ENCODE results near the gene HMCN2.

Gene HMCN2

DNA sequence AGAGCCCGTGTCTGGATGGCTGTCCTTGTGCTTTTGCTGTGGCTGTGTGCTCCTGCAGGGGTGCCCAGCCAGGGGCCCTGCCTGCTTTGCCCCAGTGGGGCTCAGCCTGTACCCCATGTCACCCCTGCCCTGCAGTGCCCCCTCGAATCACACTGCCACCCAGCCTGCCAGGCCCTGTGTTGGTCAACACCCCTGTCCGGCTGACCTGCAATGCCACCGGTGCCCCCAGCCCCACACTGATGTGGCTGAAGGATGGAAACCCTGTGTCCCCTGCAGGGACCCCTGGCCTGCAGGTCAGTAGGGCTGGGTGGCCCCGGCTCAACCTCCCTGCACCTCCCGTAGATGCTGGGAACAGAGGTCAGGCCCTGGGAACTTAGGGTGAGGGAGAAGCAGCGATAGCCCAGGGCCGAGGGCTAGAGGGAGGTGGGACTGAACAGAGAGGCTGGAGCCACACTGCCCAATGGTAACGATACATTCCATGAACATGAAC lies 96.4 kb downstream of the HMCN2 start:
- H3K4me3 ChIP-seq (ENCODE audit: control insufficient read depth, low read depth, low read length), result no peak overlapping the region
- TF ChIP-seq, protein P1, sequence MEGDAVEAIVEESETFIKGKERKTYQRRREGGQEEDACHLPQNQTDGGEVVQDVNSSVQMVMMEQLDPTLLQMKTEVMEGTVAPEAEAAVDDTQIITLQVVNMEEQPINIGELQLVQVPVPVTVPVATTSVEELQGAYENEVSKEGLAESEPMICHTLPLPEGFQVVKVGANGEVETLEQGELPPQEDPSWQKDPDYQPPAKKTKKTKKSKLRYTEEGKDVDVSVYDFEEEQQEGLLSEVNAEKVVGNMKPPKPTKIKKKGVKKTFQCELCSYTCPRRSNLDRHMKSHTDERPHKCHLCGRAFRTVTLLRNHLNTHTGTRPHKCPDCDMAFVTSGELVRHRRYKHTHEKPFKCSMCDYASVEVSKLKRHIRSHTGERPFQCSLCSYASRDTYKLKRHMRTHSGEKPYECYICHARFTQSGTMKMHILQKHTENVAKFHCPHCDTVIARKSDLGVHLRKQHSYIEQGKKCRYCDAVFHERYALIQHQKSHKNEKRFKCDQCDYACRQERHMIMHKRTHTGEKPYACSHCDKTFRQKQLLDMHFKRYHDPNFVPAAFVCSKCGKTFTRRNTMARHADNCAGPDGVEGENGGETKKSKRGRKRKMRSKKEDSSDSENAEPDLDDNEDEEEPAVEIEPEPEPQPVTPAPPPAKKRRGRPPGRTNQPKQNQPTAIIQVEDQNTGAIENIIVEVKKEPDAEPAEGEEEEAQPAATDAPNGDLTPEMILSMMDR (conservative IDR thresholded peaks at IDR 0.05; ENCODE audit: control insufficient read depth, insufficient read depth, low read depth, low read length), result no peak
- DNase-seq (ENCODE audit: low read depth), result no peak

DNA sequence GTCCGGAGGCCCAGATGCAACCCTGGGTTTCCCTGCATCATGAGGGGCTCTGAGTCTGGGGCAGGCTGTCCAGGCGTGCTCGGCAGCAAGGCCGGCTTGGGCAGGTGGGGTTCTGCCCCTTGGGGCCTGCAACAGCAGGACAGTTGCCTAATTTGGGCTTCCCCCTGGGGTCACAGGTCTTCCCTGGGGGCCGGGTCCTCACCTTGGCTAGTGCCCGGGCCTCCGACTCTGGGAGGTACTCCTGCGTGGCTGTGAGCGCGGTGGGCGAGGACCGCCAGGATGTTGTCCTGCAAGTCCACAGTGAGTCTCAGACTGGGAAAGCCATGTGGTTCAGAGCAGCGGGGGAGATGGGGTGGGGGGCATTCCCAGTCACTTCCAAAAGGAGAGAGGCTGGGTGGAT lies 97.1 kb downstream of the HMCN2 start:
- no peak overlapping the region for H3K4me3 ChIP-seq (ENCODE audit: control insufficient read depth, low read depth, low read length)
- TF ChIP-seq, protein P1 (conservative IDR thresholded peaks at IDR 0.05; ENCODE audit: control insufficient read depth, insufficient read depth, low read depth, low read length), result no peak
- DNase-seq (ENCODE audit: low read depth), result no peak

DNA sequence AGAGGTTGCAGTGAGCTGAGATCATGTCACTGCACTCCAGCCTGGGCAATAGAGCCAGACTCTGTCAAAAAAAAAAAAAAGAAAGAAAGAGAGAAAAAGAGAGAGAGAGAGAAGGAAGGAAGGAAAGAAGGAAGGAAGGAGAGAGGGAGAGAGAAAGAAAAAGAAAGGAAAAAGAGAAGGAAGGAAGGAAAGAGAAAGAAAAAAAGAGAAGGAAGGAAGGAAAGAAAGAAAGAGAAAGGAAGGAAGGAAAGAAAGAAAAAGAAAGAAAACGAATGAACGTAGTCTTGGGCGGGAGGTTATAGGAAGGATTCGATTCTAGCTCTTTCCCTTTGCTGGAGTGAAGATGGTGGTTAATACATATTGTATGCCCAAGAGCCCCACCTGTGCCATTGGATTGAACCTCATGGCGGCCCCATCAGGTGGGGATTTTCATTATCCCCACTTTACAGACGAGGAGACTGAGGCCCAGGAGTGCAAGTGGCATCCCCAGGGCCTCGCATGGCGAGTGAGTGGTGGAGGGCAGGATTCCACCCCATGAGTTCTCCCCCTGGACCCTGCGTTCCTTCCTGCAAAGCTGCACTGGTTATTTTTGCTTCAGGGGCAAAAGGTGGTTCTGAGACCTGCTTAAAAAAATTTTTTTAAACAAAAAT lies 98.3 kb downstream of the HMCN2 start:
- no peak for DNase-seq (ENCODE audit: low read depth)
- TF ChIP-seq, protein P1 (conservative IDR thresholded peaks at IDR 0.05; ENCODE audit: control insufficient read depth, insufficient read depth, low read depth, low read length), result no peak
- H3K4me3 ChIP-seq (ENCODE audit: control insufficient read depth, low read depth, low read length), result no peak overlapping the region

DNA sequence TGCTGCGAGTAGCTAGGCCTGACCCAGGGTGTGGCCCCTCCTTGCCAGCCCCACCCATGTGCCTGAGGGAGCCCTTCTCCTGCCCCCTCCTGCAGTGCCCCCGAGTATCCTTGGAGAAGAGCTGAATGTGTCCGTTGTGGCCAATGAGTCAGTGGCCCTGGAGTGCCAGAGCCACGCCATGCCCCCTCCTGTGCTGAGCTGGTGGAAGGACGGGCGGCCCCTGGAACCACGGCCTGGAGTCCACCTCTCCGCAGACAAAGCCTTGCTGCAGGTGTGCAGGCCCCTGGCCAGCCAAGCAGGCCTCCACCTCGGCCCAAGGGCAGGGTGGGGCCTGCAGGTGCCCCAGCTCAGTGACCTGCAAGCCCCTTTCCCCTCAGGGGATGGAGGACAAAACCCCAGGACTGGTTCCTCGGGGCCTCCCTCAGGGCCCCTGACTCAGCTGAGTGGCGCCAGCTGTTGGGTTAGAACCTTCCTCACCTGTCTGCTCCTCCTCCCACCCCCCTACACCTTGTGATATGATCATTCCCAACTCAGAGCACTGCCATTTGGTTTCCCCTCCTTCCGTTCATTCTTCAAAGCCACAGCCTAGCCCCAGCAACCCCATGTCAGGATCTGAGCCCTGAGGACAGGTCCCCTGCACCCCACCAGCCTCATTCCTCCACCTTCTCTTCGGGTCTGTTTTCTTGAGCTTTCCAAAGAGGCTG lies 99.2 kb downstream of the HMCN2 start:
- no peak overlapping the region for H3K4me3 ChIP-seq (ENCODE audit: control insufficient read depth, low read depth, low read length)
- TF ChIP-seq, protein P1 (conservative IDR thresholded peaks at IDR 0.05; ENCODE audit: control insufficient read depth, insufficient read depth, low read depth, low read length), result no peak
- DNase-seq (ENCODE audit: low read depth), result no peak

DNA sequence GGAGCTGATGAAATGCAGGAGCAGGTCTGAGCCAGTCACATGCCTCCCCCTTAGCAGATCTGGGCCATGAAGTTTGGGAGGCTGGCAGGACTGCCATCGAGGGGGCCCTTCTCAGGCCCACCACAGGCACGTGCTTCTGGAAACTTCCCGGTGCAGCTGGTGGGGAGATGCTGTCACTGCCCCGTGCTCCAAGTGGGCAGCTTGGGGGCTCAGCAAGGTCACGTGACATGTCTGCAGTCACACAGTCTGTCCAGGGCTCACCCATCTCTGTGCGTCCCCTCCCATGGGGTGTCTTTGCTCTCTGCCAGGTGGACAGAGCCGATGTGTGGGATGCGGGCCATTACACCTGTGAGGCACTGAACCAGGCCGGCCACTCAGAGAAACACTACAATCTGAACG lies 99.8 kb downstream of the HMCN2 start:
- no peak for DNase-seq (ENCODE audit: low read depth)
- H3K4me3 ChIP-seq (ENCODE audit: control insufficient read depth, low read depth, low read length), result no peak overlapping the region
- TF ChIP-seq, protein P1 (conservative IDR thresholded peaks at IDR 0.05; ENCODE audit: control insufficient read depth, insufficient read depth, low read depth, low read length), result no peak

DNA sequence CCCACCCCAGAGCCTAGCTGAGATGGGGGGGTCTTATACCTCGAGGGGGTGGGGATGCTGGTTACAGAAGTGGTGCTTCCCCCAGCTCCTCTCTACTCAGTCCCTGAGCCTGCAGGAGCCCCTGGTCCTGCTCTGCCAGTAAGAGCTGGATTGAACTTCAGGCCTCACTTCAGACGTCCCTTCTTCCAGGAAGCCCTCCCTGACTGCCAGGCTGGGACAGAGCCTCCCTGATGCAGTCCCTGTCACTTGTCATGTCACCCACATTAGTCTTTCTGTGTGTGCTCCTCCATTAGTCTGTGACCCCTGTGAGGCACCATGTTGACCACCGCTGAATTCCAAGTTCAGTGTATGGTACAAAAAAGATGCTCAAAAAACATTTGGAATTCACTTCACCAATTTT lies 100.5 kb downstream of the HMCN2 start:
- no peak overlapping the region for H3K4me3 ChIP-seq (ENCODE audit: control insufficient read depth, low read depth, low read length)
- no peak for DNase-seq (ENCODE audit: low read depth)
- TF ChIP-seq, protein P1 (conservative IDR thresholded peaks at IDR 0.05; ENCODE audit: control insufficient read depth, insufficient read depth, low read depth, low read length), result no peak

Data from fibroblast of mammary gland (primary cell).